GM11168 (cell line): ENCODE measurements around the gene FIBCD1.

ENCODE experiments used
- in situ Hi-C: fragments of 300-500 bp; cut with MboI; formaldehyde crosslinking; loops from one replicate; pipeline ENCODE4 v1.12.0; 2022; ENCODE audit warnings: low sequenced_read_pairs; ENCODE audit not compliant: unreplicated experiment

The FIBCD1 gene

GRCh38 chr9:130868230-130868629 is 70.8 kb downstream of the FIBCD1 start:
- in situ Hi-C loops: loop anchor here (10.0 kb wide), 1 partner anchor 163 kb away; no protein-coding TSS in a partner anchor

GRCh38 chr9:130867556-130867955 is 71.5 kb downstream of the FIBCD1 start:
- in situ Hi-C loops: loop anchor here (10.0 kb wide), 1 partner anchor 163 kb away; no protein-coding TSS in a partner anchor

- in situ Hi-C loops: loop anchor here (10.0 kb wide), 1 partner anchor 162 kb away; no protein-coding TSS in a partner anchor
Measured at GRCh38 chr9:130866474-130866965, 72.5 kb downstream of the FIBCD1 start.

- in situ Hi-C loops: loop anchor here (10.0 kb wide), 1 partner anchor 161 kb away; no protein-coding TSS in a partner anchor
Measured at GRCh38 chr9:130865921-130866320, 73.1 kb downstream of the FIBCD1 start.

- in situ Hi-C loops: loop anchor here (10.0 kb wide), 1 partner anchor 160 kb away; no protein-coding TSS in a partner anchor
Measured at GRCh38 chr9:130864541-130864940, 74.5 kb downstream of the FIBCD1 start.

- in situ Hi-C loops: loop anchor here (10.0 kb wide), 1 partner anchor 158 kb away; no protein-coding TSS in a partner anchor
Measured at GRCh38 chr9:130862747-130863146, 76.3 kb downstream of the FIBCD1 start.

GRCh38 chr9:130862217-130862616 is 76.8 kb downstream of the FIBCD1 start:
- in situ Hi-C loops: loop anchor here (10.0 kb wide), 1 partner anchor 157 kb away; no protein-coding TSS in a partner anchor

GRCh38 chr9:130861372-130862180 is 77.5 kb downstream of the FIBCD1 start:
- in situ Hi-C loops: loop anchor here (10.0 kb wide), 1 partner anchor 157 kb away; no protein-coding TSS in a partner anchor

- in situ Hi-C loops: loop anchor here (10.0 kb wide), 1 partner anchor 156 kb away; no protein-coding TSS in a partner anchor
Measured at GRCh38 chr9:130860458-130861316, 78.4 kb downstream of the FIBCD1 start.

GRCh38 chr9:130858739-130859705 is 80.0 kb downstream of the FIBCD1 start:
- in situ Hi-C loops: loop anchor here (5.0 kb wide), 1 partner anchor 82 kb away; no protein-coding TSS in a partner anchor

GRCh38 chr9:130857864-130858738 is 80.9 kb downstream of the FIBCD1 start:
- in situ Hi-C loops: loop anchor here (5.0 kb wide), 1 partner anchor 81 kb away; no protein-coding TSS in a partner anchor

- in situ Hi-C loops: loop anchor here (5.0 kb wide), 1 partner anchor 79 kb away; no protein-coding TSS in a partner anchor
Measured at GRCh38 chr9:130856474-130856873, 82.6 kb downstream of the FIBCD1 start.

- in situ Hi-C loops: loop anchor here (5.0 kb wide), 1 partner anchor 78 kb away; no protein-coding TSS in a partner anchor
Measured at GRCh38 chr9:130854835-130855234, 84.2 kb downstream of the FIBCD1 start.

- in situ Hi-C loops: no loop called here
Measured at GRCh38 chr9:130854092-130854491, 85.0 kb downstream of the FIBCD1 start.

GRCh38 chr9:130852801-130853200 is 86.2 kb downstream of the FIBCD1 start:
- in situ Hi-C loops: no loop called here
